Gastroesophageal sphincter (tissue), 4 donors: Measurements from ENCODE around the gene VAMP8. TPM values are rescaled to one million over a fixed set of nuclear protein-coding genes. Genes with fewer than 3 reads are reported as not detected.
"Not testable (repeated sequence)": the region's sequence is repeated elsewhere in the genome, so short reads cannot be mapped to it uniquely, and the experiment has no call there.

Experiments
- ATAC-seq: fragments of 150-250 bp; one replicate; pipeline ENCODE4 v1.9.1; 2016; ENCODE audit warnings: mild to moderate bottlenecking, moderate library complexity
- H3K27ac ChIP-seq, 4 donors: fragments of 200-600 bp; sonication (generic) in 3 of 4; 1 replicate in 3 of 4; 2 replicates in 1 of 4; pipeline ENCODE4 v1.5.1; 2016 to 2019
- H3K27me3 ChIP-seq: fragments of 200-600 bp; sonication (generic); one replicate; pipeline ENCODE4 v1.5.1; 2019
- H3K36me3 ChIP-seq, 2 donors: fragments of 200-600 bp; sonication (generic); one replicate each; pipeline ENCODE4 v1.5.1; 2019; ENCODE audit warnings: control low read depth in 1 of 2
- H3K4me1 ChIP-seq, 3 donors: fragments of 200-600 bp; sonication (generic); 1 replicate in 2 of 3; 2 replicates in 1 of 3; pipeline ENCODE4 v1.5.1; 2016 to 2019; ENCODE audit warnings: control low read depth in 2 of 3
- H3K4me3 ChIP-seq, 2 donors: fragments of 200-600 bp; sonication (generic); one replicate each; pipeline ENCODE4 v1.5.1; 2019; ENCODE audit warnings: mild to moderate bottlenecking in 1 of 2, moderate library complexity in 1 of 2
- H3K9me3 ChIP-seq, 3 donors: fragments of 200-600 bp; sonication (generic); one replicate each; pipeline ENCODE4 v1.5.1; 2017 to 2019; ENCODE audit warnings: control low read depth in 2 of 3
- EP300 ChIP-seq: sonication (generic); formaldehyde crosslinking; IDR thresholded peaks from one replicate; pipeline ENCODE4 v1.6.1; 2017; ENCODE audit warnings: antibody characterized with exemption, mild to moderate bottlenecking
- POLR2A ChIP-seq, 2 donors: fragments of 450-650 bp; IDR thresholded peaks; one replicate each; pipeline ENCODE4 v1.6.1; 2017; ENCODE audit warnings: antibody characterized with exemption in 2 of 2, mild to moderate bottlenecking in 2 of 2, moderate library complexity in 1 of 2
- POLR2AphosphoS5 ChIP-seq: sonication (generic); formaldehyde crosslinking; IDR thresholded peaks from one replicate; pipeline ENCODE4 v1.6.1; 2017; ENCODE audit warnings: antibody characterized with exemption
- WGBS, 2 donors: methylation state at CpG; one replicate each; pipeline ENCODE4 v1.1.5; 2018; ENCODE audit warnings: low coverage in 1 of 2; 5-methylcytosine and 5-hydroxymethylcytosine counted together
- total RNA-seq, 4 donors: library from RNA; depleted of rRNA; stranded (reverse); fragments of >200 nt; gene quantifications; one replicate each; pipeline ENCODE4 v1.1.0, GENCODE V29; 2016
- TF ChIP-seq, protein P1 (sequence below), 4 experiments: fragments of 200-600 bp in 2 of 4; fragments of 450-650 bp in 2 of 4; sonication (generic) in 1 of 4; IDR thresholded peaks; one replicate each; pipeline ENCODE4 v1.5.1; 2017 to 2019; ENCODE audit warnings: antibody characterized with exemption in 4 of 4, mild to moderate bottlenecking in 2 of 4, moderate library complexity in 2 of 4

The VAMP8 gene
- total RNA-seq, 4 donors from 2014 or later, result 4.9 to 30.5 (median 13.6) TPM; not detected in 1

DNA sequence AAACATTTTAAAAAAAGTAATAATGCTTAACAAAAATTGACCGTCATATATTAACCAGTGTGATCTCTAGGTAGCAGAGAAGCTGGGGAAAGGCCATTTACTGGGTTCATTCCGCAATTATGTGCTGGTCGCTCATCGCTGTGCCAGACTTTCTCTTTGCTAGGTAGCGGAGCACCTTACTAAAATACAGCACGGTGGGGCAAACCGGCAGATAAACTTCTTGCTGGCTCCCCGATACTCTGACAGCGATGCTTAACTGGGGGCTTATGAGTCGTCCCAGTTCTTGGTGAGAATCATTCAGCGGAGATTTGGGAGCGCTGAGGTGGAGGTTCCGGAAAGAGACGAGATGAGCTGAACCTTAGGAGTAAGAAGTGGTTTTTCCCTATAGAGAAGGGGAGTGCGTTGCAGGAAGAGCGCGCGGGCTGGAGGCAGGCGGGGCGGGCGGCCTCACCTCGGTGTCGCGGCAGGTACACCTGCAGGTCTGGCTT lies 33.9 kb downstream of the VAMP8 start:
- peaks cover 0 to 63% (median 8%) of the 10 kb centered on the region in 3 donors for H3K4me1 ChIP-seq
- peak overlapping the region; percentile 74 to 90 for H3K4me3 ChIP-seq
- no peak for ATAC-seq
- peak overlapping the region; percentile 48 to 88 (median 85) for H3K27ac ChIP-seq
- no peaks in the 10 kb centered on the region for H3K27me3 ChIP-seq
- H3K36me3 ChIP-seq, result peaks cover 0 to 32% of the 10 kb centered on the region in 2 donors
- no peak for TF ChIP-seq POLR2AphosphoS5
- TF ChIP-seq POLR2A (IDR thresholded peaks at IDR 0.05), result no peak
- TF ChIP-seq, protein P1, sequence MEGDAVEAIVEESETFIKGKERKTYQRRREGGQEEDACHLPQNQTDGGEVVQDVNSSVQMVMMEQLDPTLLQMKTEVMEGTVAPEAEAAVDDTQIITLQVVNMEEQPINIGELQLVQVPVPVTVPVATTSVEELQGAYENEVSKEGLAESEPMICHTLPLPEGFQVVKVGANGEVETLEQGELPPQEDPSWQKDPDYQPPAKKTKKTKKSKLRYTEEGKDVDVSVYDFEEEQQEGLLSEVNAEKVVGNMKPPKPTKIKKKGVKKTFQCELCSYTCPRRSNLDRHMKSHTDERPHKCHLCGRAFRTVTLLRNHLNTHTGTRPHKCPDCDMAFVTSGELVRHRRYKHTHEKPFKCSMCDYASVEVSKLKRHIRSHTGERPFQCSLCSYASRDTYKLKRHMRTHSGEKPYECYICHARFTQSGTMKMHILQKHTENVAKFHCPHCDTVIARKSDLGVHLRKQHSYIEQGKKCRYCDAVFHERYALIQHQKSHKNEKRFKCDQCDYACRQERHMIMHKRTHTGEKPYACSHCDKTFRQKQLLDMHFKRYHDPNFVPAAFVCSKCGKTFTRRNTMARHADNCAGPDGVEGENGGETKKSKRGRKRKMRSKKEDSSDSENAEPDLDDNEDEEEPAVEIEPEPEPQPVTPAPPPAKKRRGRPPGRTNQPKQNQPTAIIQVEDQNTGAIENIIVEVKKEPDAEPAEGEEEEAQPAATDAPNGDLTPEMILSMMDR (IDR thresholded peaks at IDR 0.05), result no peak
- TF ChIP-seq EP300, result no peak
- WGBS, 2 donors, result 8 to 31% methylated on average over 3 to 13 of the region's 24 CpGs
- no peaks in the 10 kb centered on the region for H3K9me3 ChIP-seq

DNA sequence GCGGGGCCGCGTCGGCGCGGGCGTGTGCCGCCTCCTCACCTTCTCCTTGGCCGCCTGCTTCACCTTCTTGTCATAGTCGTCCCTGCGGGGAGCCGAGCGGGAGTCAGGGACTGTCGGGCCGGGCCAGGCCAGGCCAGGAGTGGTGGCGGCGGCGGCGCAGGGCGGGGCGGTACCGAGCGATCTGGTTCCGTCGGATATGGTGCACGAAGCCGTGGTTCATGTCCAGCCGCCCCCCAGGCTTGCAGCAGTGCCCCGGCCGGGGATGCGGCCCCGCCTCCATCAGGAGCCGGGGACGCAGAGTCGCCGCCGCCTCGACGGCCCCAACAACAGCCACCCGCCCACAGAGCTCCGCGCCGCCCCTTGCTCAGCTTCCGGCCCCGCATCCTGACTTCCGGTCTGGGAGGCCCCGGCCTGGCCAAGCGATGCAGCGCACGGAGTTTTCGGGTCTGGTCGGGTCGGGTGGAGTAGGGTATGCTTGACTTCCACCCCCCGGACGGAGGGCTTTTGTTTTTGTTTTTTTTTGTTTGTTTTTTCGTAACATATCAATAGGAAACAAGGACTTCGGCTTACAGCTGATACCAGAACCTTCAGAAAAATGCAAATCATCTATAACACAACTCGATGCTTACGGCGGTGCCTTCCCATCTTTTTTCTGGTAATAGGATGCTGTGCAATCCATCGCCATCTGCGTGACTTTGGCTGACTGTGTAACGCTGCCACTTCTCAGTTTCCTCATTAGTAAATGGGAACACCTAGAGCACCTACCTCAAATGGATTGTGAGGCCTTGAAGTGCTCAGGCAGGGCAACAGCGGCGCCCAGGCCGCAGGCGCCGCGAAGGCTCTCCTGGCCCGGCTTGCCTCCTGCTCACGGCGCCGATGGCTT lies 34.6 kb downstream of the VAMP8 start, which contains the start of gene C2orf68:
Gene C2orf68, minus strand, starts transcription at position 362 of the 883 bp plus-strand sequence. Its CDS starts 82 bp downstream, at position 280.
- Histone ChIP-seq H3K9me3 (no peaks in the 10 kb centered on the region), H3K27ac (peak within 1 kb of the TSS; percentile 48 to 88 (median 85)), H3K4me3 (peak within 1 kb of the TSS; percentile 74 to 90), H3K36me3 (peaks cover 0 to 25% of the 10 kb centered on the region in 2 donors), H3K4me1 (peaks cover 0 to 60% (median 8%) of the 10 kb centered on the region in 3 donors), H3K27me3 (no peaks in the 10 kb centered on the region)
- ATAC-seq, result peak; percentile 84
- TF ChIP-seq, protein P1 (IDR thresholded peaks at IDR 0.05), result peak in 1 of 4 experiments; percentile 19
- TF ChIP-seq POLR2AphosphoS5 (peak; percentile 75), EP300 (no peak), POLR2A (IDR thresholded peaks at IDR 0.05) (peak; percentile 71 to 74)
- 4% methylated on average over 35 of the region's 73 CpGs; no CpG with 5 or more reads in 1 of the 2 donors for WGBS, 2 donors

- H3K4me1 ChIP-seq, result peaks cover 6 to 62% (median 19%) of the 10 kb centered on the region in 3 donors
- H3K9me3 ChIP-seq, result no peaks in the 10 kb centered on the region
- no peak overlapping the region for H3K4me3 ChIP-seq
- H3K27me3 ChIP-seq, result no peaks in the 10 kb centered on the region
- H3K36me3 ChIP-seq, result peaks cover 0 to 12% of the 10 kb centered on the region in 2 donors
- H3K27ac ChIP-seq, result no peak overlapping the region
- WGBS, 2 donors, result 69 to 78% methylated on average over 5 to 10 of the region's 10 CpGs
- TF ChIP-seq POLR2A (IDR thresholded peaks at IDR 0.05) (no peak), EP300 (no peak), POLR2AphosphoS5 (no peak)
- TF ChIP-seq, protein P1 (IDR thresholded peaks at IDR 0.05), result no peak
- ATAC-seq, result no peak
Observed at GRCh38 chr2:85613717-85614515, 36.5 kb downstream of the VAMP8 start.

DNA sequence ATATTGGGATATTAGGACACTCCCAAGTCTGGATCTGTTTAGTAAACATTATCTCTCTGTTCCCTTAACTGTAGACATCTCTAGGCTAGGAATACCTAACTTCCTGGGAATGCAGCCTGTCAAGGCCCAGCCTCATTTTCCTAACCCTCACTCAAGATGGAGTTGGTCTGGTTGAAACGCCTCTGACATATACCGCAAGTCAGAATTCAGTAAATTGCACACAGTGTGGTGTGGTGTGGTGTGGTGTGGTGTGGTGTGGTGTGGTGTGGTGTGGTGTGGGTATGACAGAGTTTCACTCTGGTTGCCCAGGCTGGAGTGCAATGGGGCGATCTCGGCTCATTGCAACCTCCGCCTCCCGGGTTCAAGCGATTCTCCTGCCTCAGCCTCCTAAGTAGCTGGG lies 37.4 kb downstream of the VAMP8 start:
- peaks cover 0 to 13% of the 10 kb centered on the region in 2 donors for H3K36me3 ChIP-seq
- not testable (repeated sequence) for H3K4me3 ChIP-seq, H3K27ac ChIP-seq, H3K9me3 ChIP-seq, H3K27me3 ChIP-seq, ATAC-seq
- H3K4me1 ChIP-seq, result peaks cover 6 to 56% (median 19%) of the 10 kb centered on the region in 3 donors
- WGBS, 2 donors, result 73 to 95% methylated on average over 4 of the region's 7 CpGs

DNA sequence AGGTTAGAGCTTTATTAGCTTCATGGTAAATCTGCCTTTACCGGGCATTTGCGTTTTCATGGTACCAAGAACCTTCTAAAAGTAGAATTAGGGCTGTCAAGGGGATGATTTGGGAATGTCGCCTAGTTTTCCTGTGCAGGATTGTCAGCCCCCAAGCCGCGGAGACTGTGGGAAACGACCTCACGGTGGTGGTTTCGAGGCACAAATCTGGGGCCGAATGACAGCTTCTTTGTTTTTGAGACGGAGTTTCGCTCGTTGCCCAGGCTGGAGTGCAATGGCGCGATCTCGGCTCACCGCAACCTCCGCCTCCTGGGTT lies 38.0 kb downstream of the VAMP8 start:
- H3K36me3 ChIP-seq, result peaks cover 0 to 19% of the 10 kb centered on the region in 2 donors
- TF ChIP-seq POLR2AphosphoS5 (no peak), EP300 (no peak), POLR2A (IDR thresholded peaks at IDR 0.05) (no peak)
- TF ChIP-seq, protein P1 (IDR thresholded peaks at IDR 0.05), result no peak
- 86 to 89% methylated on average over 4 to 17 of the region's 17 CpGs for WGBS, 2 donors
- no peak for ATAC-seq
- H3K4me1 ChIP-seq, result peaks cover 6 to 50% (median 16%) of the 10 kb centered on the region in 3 donors
- peak overlapping the region; percentile 57 to 93 (median 88) for H3K27ac ChIP-seq
- H3K27me3 ChIP-seq, result no peaks in the 10 kb centered on the region
- peak overlapping the region in 1 of 2 donors; percentile 87 for H3K4me3 ChIP-seq
- no peaks in the 10 kb centered on the region for H3K9me3 ChIP-seq

- 70 to 80% methylated on average over 3 to 5 of the region's 5 CpGs for WGBS, 2 donors
- H3K27ac ChIP-seq, ATAC-seq, H3K9me3 ChIP-seq, H3K27me3 ChIP-seq: not testable (repeated sequence)
- Histone ChIP-seq H3K4me3 (peak overlapping the region in 1 of 2 donors; percentile 87), H3K4me1 (peaks cover 6 to 34% (median 16%) of the 10 kb centered on the region in 3 donors), H3K36me3 (peaks cover 0 to 43% of the 10 kb centered on the region in 2 donors)
Observed at GRCh38 chr2:85617723-85618122, 40.3 kb downstream of the VAMP8 start.
